ENCODE data around the gene MTUS2.

MTUS2 gene

GRCh38 chr13:29537736-29538651, 717.9 kb downstream of the MTUS2 start:
- no peak for DNase-seq

GRCh38 chr13:29538652-29539040, 718.5 kb downstream of the MTUS2 start:
- no peak for DNase-seq

- DNase-seq = no peak
Measured at GRCh38 chr13:29539856-29540255, 719.7 kb downstream of the MTUS2 start.

GRCh38 chr13:29540334-29540733, 720.2 kb downstream of the MTUS2 start:
- no peak for DNase-seq

DNA sequence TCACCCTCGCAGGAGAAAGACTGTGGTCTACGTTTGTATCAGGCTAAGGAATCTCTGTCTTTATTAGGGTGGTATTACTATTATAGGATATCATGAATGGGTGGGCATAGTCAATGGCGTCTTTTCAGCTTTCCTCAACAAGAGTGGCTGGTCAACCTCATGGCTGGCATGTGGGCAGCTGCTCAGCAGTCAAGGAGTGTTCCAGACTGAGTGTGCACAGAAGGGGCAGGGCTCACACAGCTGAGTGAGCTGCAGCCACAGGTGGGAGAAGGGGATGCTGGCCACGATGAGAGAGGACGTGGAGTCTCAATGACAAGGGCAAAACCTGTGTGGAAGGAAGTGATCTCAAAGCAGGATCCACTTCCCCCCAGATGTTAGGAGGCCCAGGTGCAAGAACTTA, 720.7 kb downstream of the MTUS2 start:
- no peak for DNase-seq

- no peak for DNase-seq
Measured at GRCh38 chr13:29541400-29541799, 721.3 kb downstream of the MTUS2 start.

- DNase-seq = no peak
Measured at GRCh38 chr13:29542381-29542780, 722.2 kb downstream of the MTUS2 start.

DNA sequence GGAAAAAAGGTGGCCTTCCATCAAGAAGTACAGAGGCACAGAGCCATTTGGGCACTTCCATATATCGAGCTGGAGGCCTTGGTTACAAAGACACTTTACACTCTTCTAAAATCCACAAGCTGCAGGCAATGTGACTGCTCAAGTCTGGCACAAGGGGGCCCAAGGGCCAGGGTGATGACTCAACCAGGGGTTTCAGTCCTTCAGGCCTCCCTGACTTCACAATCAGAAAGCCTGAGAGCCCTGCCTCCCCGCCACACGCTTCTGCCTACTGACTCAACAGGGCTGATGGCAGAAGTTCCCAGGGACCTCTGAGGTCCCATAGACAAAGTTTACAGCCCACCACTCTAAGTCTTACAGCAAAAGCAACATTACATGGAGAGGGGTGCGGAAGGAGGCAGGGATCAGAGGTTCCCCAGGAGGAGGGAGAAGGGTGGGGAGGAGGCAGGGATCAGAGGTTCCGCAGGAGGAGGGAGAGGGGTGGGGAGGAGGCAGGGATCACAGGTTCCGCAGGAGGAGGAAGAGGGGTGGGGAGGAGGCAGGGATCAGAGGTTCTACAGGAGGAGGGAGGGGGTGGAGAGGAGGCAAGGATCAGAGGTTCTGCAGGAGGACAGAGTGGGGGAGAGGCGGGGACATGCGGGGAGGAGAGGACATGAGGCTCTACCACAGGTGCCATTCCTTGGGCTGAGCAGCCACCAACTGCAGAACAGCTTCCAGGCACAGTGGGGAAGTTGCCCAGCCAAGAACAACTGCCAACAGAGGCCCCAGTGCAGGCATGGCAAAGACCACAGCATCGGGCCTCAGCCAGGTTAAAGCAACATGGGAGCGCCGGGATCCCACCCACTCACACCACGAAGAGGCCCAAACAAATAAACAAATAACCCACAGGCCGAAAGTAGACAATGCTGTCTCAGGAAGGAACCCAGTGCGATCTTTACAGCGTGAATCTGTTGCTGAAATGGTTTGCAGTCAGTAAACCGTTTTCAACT, 723.4 kb downstream of the MTUS2 start:
- DNase-seq = no peak

DNA sequence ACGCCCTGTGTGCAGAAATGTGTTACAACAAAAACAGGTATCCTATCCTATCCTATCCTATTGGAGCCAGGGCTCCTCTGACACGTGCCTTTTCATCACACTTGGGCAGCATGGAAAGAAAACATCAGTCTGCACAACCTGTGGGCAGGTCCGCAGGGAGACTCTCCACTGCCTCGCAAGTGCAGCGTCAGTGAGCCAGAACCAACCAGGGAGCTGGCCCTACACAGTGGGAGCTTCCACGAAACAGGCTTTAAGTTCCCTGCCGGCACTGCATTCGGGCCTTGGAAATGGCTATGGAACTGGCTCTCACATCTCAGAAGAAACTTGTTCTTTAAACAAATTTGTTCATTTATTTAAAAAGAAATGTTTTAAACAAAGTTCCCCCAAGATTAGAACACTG, 725.8 kb downstream of the MTUS2 start:
- no peak for DNase-seq

- DNase-seq = no peak
Measured at GRCh38 chr13:29546662-29547061, 726.5 kb downstream of the MTUS2 start.

DNA sequence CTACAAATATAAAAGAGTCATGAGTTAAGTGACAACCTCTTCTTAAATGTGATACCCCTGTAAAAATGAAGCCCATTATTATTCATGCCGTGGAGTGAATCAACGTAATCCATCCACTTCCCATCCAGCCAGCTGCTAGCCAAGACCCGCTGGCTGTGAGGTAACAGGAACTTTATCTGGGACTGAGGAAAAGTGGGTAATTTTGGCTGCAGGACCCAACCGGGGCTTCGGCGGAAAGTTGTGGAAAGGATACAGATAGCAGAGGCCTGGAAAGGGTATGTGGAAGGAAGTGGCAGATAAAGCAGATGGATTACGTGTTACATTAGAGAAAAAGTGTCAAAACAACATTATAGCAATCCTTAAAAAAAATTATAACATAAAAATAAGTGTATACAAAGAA, 727.0 kb downstream of the MTUS2 start:
- DNase-seq = no peak

DNA sequence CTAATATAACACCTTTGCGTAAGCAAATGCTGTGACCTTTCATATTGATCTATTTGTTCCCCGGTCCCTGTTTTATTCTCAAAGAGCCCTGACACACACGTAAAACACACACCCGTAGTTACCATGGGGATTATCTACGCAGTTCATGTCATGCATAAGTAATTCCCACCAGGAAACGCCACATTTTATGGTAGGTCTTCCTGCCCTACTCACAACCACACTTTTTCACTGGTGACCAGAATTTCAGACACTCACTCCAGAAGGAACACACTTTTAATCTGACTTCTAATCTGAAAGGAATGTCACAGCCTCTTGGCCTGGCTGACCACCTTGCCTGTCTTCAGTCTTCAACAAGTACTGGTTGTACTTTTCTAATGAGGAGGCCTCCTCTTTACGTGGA, 728.6 kb downstream of the MTUS2 start:
- no peak for DNase-seq

GRCh38 chr13:29550430-29550988, 730.4 kb downstream of the MTUS2 start:
- no peak for DNase-seq

- no peak for DNase-seq
Measured at GRCh38 chr13:29551214-29551613, 731.1 kb downstream of the MTUS2 start.

Data from NCI-H1105 (cell line).